HepG2 (cell line): ENCODE measurements around the gene NKD1. TPM values are rescaled to one million over a fixed set of nuclear protein-coding genes. Genes with fewer than 3 reads are reported as not detected.

Experiments used
- DRAP1 ChIP-seq: IDR thresholded peaks from 2 replicates; pipeline ENCODE4 v1.6.1; 2016; ENCODE audit warnings: missing genetic modification reagents, missing compliant biosample characterization
- FOXK1 ChIP-seq: sonication (generic); formaldehyde crosslinking; IDR thresholded peaks from 2 replicates; pipeline ENCODE4 v1.4.0; 2020; ENCODE audit warnings: low read depth, missing genetic modification reagents, borderline replicate concordance
- HDAC6 ChIP-seq: fragments of 200-600 bp; sonication (generic); IDR thresholded peaks from 2 replicates; pipeline ENCODE4 v1.7.0; 2017; ENCODE audit warnings: mild to moderate bottlenecking, antibody characterized with exemption, low read length, low read depth
- MAX ChIP-seq: IDR thresholded peaks from 2 replicates; pipeline ENCODE4 v1.6.1; 2012; ENCODE audit warnings: inconsistent platforms
- NCOR1 ChIP-seq: fragments of 200-600 bp; sonication (generic); IDR thresholded peaks from 2 replicates; pipeline ENCODE4 v1.7.0; 2017; ENCODE audit warnings: antibody characterized with exemption, low read length, borderline replicate concordance
- NFKB2 ChIP-seq: sonication (generic); formaldehyde crosslinking; IDR thresholded peaks from 2 replicates; pipeline ENCODE4 v1.4.0; 2020; ENCODE audit warnings: missing genetic modification reagents, borderline replicate concordance
- POGZ ChIP-seq: sonication (generic); formaldehyde crosslinking; IDR thresholded peaks from 2 replicates; pipeline ENCODE4 v1.4.0; 2020; ENCODE audit warnings: mild to moderate bottlenecking, missing genetic modification reagents
- RBFOX2 ChIP-seq: fragments of 200-400 bp; formaldehyde crosslinking; IDR thresholded peaks from 2 replicates; pipeline ENCODE4 v1.6.1; 2017; ENCODE audit warnings: low read depth, mild to moderate bottlenecking, low read length
- REPIN1 ChIP-seq: sonication (generic); formaldehyde crosslinking; IDR thresholded peaks from 2 replicates; pipeline ENCODE4 v1.8.0; 2022; ENCODE audit warnings: missing genetic modification reagents, low read depth, mild to moderate bottlenecking, borderline replicate concordance
- SIX1 ChIP-seq: sonication (generic); formaldehyde crosslinking; IDR thresholded peaks from 2 replicates; pipeline ENCODE4 v1.4.0; 2020; ENCODE audit warnings: missing genetic modification reagents, borderline replicate concordance
- U2AF1 ChIP-seq: fragments of 200-400 bp; formaldehyde crosslinking; optimal IDR thresholded peaks from 2 replicates; pipeline ENCODE3; 2017; ENCODE audit warnings: mild to moderate bottlenecking, low read depth, low read length
- ZNF501 ChIP-seq: sonication (generic); formaldehyde crosslinking; IDR thresholded peaks from 2 replicates; pipeline ENCODE4 v1.5.1; 2020; ENCODE audit warnings: mild to moderate bottlenecking, moderate library complexity, missing genetic modification reagents
- ZNF577 ChIP-seq: sonication (generic); formaldehyde crosslinking; IDR thresholded peaks from 2 replicates; pipeline ENCODE4 v1.4.0; 2020; ENCODE audit warnings: mild to moderate bottlenecking, low read depth, missing genetic modification reagents, borderline replicate concordance
- ZNF580 ChIP-seq: IDR thresholded peaks from 2 replicates; pipeline ENCODE4 v1.6.1; 2016; ENCODE audit warnings: low read depth, borderline replicate concordance
- ZNF788 ChIP-seq: sonication (generic); formaldehyde crosslinking; IDR thresholded peaks from 2 replicates; pipeline ENCODE4 v1.5.0; 2020; ENCODE audit warnings: mild to moderate bottlenecking, missing genetic modification reagents, borderline replicate concordance
- ZZZ3 ChIP-seq: sonication (generic); formaldehyde crosslinking; IDR thresholded peaks from 2 replicates; pipeline ENCODE4 v1.4.0; 2020; ENCODE audit warnings: missing genetic modification reagents, mild to moderate bottlenecking, borderline replicate concordance
- polyA plus RNA-seq, 8 experiments: library from polyadenylated mRNA; depleted of rRNA in 3 of 8; stranded (reverse) in 7 of 8; unstranded in 1 of 8; fragments of >200 nt; fragmentation: Illumina TruSeq in 4 of 8; extraction: Trizol in 4 of 8; gene quantifications; 2 replicates each; pipeline versions ENCODE4 v1.2.1 to v1.2.3, GENCODE V29; 2011 to 2016; ENCODE audit warnings: low read depth in 4 of 8, missing spikeins in 1 of 8, mixed read lengths in 1 of 8; ENCODE audit not compliant: insufficient read depth in 1 of 8
- total RNA-seq, 5 experiments: library from RNA; depleted of rRNA; stranded (reverse); fragments of >200 nt; fragmentation: Illumina TruSeq; extraction: Trizol; gene quantifications; 2 replicates each; pipeline ENCODE4 v1.2.3, GENCODE V29; 2016; ENCODE audit warnings: low read depth in 1 of 5
- TF ChIP-seq, protein P1 (sequence below): sonication (generic); formaldehyde crosslinking; IDR thresholded peaks from 2 replicates; pipeline ENCODE4 v1.4.0; 2020; ENCODE audit warnings: missing genetic modification reagents
- TF ChIP-seq, protein P2 (sequence below): sonication (generic); formaldehyde crosslinking; IDR thresholded peaks from 2 replicates; pipeline ENCODE4 v1.8.1; 2023; ENCODE audit warnings: mild to moderate bottlenecking, moderate library complexity, missing genetic modification reagents

The NKD1 gene
- total and polyA plus RNA-seq, 2 of the 13 experiments (the other 11 are each of a cell fraction or from before 2014, with no cell fraction given) = 70.4 to 121 TPM

DNA sequence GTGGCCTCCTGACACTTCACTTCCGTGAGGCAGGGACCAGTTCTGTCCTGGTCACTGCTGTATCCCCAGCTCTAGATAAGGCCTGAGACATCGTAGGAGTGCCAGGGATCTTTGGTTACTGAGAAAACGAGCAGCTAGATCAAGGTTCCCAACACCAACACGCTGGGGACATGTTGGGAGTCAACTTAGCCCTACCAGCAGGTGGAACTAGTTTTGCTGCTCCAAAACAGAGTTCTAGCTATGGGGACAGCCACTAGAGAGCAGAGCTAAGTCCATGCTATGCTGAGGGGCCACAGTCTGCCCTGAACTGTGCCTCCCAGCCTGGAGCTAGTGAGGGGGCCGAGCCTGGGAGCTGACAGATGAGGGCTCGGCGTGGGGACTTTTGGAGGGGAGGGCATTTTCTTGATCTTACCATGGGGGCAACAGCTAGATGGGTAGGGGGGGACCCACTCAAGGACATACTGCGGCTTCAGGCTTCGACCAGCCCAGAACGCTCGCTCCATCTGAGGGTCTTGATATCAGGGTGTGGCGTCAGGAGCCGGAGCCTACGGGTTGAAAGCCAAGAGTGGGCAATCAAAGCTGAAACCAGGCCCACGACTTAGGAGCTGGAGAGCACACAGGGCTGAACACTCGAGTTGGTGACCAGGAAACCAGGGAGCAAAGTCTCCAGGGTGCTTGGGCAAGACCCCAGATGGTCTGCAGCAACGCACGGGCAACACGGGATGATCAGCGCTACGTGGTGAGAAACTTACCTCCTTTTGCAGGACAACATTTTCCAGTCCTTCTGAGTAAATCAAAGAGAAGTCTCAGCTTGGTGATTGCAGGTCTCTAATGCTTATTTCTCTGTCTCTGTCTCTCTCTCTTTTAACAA is 119.5 kb downstream of the NKD1 start (continued):
- no peak for TF ChIP-seq NFKB2 (CRISPR knock-in tag)
- no peak for TF ChIP-seq SIX1 (CRISPR knock-in tag)
- peak; percentile 52 for TF ChIP-seq POGZ (CRISPR knock-in tag)
- TF ChIP-seq MAX = no peak
- TF ChIP-seq, protein P1, sequence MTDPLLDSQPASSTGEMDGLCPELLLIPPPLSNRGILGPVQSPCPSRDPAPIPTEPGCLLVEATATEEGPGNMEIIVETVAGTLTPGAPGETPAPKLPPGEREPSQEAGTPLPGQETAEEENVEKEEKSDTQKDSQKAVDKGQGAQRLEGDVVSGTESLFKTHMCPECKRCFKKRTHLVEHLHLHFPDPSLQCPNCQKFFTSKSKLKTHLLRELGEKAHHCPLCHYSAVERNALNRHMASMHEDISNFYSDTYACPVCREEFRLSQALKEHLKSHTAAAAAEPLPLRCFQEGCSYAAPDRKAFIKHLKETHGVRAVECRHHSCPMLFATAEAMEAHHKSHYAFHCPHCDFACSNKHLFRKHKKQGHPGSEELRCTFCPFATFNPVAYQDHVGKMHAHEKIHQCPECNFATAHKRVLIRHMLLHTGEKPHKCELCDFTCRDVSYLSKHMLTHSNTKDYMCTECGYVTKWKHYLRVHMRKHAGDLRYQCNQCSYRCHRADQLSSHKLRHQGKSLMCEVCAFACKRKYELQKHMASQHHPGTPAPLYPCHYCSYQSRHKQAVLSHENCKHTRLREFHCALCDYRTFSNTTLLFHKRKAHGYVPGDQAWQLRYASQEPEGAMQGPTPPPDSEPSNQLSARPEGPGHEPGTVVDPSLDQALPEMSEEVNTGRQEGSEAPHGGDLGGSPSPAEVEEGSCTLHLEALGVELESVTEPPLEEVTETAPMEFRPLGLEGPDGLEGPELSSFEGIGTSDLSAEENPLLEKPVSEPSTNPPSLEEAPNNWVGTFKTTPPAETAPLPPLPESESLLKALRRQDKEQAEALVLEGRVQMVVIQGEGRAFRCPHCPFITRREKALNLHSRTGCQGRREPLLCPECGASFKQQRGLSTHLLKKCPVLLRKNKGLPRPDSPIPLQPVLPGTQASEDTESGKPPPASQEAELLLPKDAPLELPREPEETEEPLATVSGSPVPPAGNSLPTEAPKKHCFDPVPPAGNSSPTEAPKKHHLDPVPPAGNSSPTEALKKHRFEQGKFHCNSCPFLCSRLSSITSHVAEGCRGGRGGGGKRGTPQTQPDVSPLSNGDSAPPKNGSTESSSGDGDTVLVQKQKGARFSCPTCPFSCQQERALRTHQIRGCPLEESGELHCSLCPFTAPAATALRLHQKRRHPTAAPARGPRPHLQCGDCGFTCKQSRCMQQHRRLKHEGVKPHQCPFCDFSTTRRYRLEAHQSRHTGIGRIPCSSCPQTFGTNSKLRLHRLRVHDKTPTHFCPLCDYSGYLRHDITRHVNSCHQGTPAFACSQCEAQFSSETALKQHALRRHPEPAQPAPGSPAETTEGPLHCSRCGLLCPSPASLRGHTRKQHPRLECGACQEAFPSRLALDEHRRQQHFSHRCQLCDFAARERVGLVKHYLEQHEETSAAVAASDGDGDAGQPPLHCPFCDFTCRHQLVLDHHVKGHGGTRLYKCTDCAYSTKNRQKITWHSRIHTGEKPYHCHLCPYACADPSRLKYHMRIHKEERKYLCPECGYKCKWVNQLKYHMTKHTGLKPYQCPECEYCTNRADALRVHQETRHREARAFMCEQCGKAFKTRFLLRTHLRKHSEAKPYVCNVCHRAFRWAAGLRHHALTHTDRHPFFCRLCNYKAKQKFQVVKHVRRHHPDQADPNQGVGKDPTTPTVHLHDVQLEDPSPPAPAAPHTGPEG (CRISPR knock-in tag) = no peak
- no peak for TF ChIP-seq U2AF1
- 0 out of 2 replicates have a peak, but pooled peaks have one; percentile 21 for TF ChIP-seq ZZZ3
- TF ChIP-seq NCOR1 = no peak
- no peak for TF ChIP-seq ZNF580 (CRISPR knock-in tag)
- peak; percentile 56; the same call in 1 of the 2 replicates for TF ChIP-seq ZNF501 (CRISPR knock-in tag)
- TF ChIP-seq, protein P2, sequence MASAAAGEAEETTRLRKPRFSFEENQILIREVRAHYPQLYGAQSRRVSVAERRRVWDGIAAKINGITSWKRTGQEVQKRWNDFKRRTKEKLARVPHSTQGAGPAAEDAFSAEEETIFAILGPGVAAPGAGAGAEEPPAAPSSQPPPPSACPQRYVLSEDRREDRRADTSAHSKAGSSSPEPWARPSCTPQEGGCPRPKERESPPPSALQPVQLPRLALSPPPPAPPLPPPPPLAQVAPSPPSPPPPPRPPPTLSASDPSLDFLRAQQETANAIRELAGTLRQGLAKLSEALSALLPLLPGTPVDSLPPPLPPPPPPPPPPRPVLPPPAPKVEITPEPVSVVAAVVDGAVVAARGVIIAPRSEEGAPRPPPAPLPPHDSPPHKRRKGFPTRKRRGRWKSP (CRISPR knock-in tag) = no peak
- TF ChIP-seq RBFOX2 = no peak
- no peak for TF ChIP-seq REPIN1 (CRISPR knock-in tag)
- TF ChIP-seq DRAP1 = no peak
- no peak for TF ChIP-seq HDAC6
- TF ChIP-seq FOXK1 (CRISPR knock-in tag) = no peak
- no peak for TF ChIP-seq ZNF577 (CRISPR knock-in tag)
- TF ChIP-seq ZNF788 (CRISPR knock-in tag) = no peak; the same call in 1 of the 2 replicates
